OCI-LY7 (cell line): ENCODE data around the gene MEIS2. TPM values are rescaled to one million over a fixed set of nuclear protein-coding genes. Genes with fewer than 3 reads are reported as not detected.

Experiments
- BruUV-seq: library from RNA; stranded (reverse); fragments of 400-500 nt; replicated peaks from 2 replicates; lab custom pipeline; 2021; lab: Mats Ljungman, UMichigan
- CTCF ChIA-PET: fragments of 300-600 bp; sonication (Branson Sonifier 250); formaldehyde crosslinking; loops from one replicate; lab custom pipeline; 2022; ENCODE audit warnings: antibody characterized with exemption; ENCODE audit not compliant: unreplicated experiment; lab: Charles Lee
- POLR2A ChIA-PET: fragments of 300-600 bp; sonication (Branson Sonifier 250); formaldehyde crosslinking; loops from one replicate; lab custom pipeline; 2022; ENCODE audit warnings: antibody characterized with exemption; lab: Charles Lee
- DNase-seq: peaks from one replicate; pipeline ENCODE4 v3.0.0-alpha.2; 2015; ENCODE audit warnings: low spot score
- H2AFZ ChIP-seq: fragments of 200-600 bp; sonication (generic), shearing (Covaris generic); 2 replicates; pipeline ENCODE4 v1.6.1; 2014; ENCODE audit warnings: mild to moderate bottlenecking, antibody characterized with exemption, low read length, moderate library complexity
- H3K27ac ChIP-seq: fragments of 200-600 bp; sonication (generic); 2 replicates; pipeline ENCODE4 v1.5.1; 2014; ENCODE audit warnings: mixed run types, low read depth, mild to moderate bottlenecking, moderate library complexity, low read length, inconsistent platforms; ENCODE audit not compliant: poor library complexity, severe bottlenecking
- H3K36me3 ChIP-seq: fragments of 200-600 bp; sonication (generic); 2 replicates; pipeline ENCODE4 v1.6.1; 2014; ENCODE audit warnings: mild to moderate bottlenecking, antibody characterized with exemption, low read length, moderate library complexity, mixed read lengths; ENCODE audit not compliant: insufficient read depth
- H3K4me1 ChIP-seq: fragments of 200-600 bp; sonication (generic); 2 replicates; pipeline ENCODE4 v1.5.1; 2014; ENCODE audit warnings: mild to moderate bottlenecking, low read length; ENCODE audit not compliant: insufficient read depth, poor library complexity, severe bottlenecking
- H3K4me2 ChIP-seq: fragments of 200-600 bp; sonication (generic); 2 replicates; pipeline ENCODE4 v1.6.1; 2014; ENCODE audit warnings: mild to moderate bottlenecking, low read length
- H3K4me3 ChIP-seq: fragments of 200-600 bp; sonication (generic); 2 replicates; pipeline ENCODE4 v1.5.1; 2014; ENCODE audit warnings: mild to moderate bottlenecking, low read depth, low read length; ENCODE audit not compliant: poor library complexity, severe bottlenecking
- H3K79me2 ChIP-seq: fragments of 200-600 bp; sonication (generic); 2 replicates; pipeline ENCODE4 v1.6.1; 2016; ENCODE audit warnings: low read depth, mild to moderate bottlenecking, low read length, moderate library complexity, mixed read lengths; ENCODE audit not compliant: insufficient read depth
- H3K9me2 ChIP-seq: fragments of 200-600 bp; sonication (generic); 2 replicates; pipeline ENCODE4 v1.6.1; 2016; ENCODE audit warnings: mild to moderate bottlenecking, low read length, mixed read lengths; ENCODE audit not compliant: insufficient read depth
- H3K9me3 ChIP-seq: fragments of 200-600 bp; sonication (generic); 2 replicates; pipeline ENCODE4 v1.6.1; 2014; ENCODE audit warnings: mild to moderate bottlenecking, mixed run types, low read length, mixed read lengths
- H4K20me1 ChIP-seq: fragments of 200-600 bp; sonication (generic); 2 replicates; pipeline ENCODE4 v1.6.1; 2014; ENCODE audit warnings: mild to moderate bottlenecking, antibody characterized with exemption, low read length, moderate library complexity, mixed read lengths; ENCODE audit not compliant: insufficient read depth
- CTCF ChIP-seq: fragments of 200-600 bp; sonication (generic); conservative IDR thresholded peaks from 2 replicates; pipeline ENCODE4 v1.5.1; 2014; ENCODE audit warnings: mild to moderate bottlenecking, antibody characterized with exemption, low read length, moderate library complexity, mixed read lengths
- EZH2phosphoT487 ChIP-seq: fragments of 200-600 bp; sonication (generic); IDR thresholded peaks from 2 replicates; pipeline ENCODE4 v1.6.1; 2018; ENCODE audit warnings: low read depth, borderline replicate concordance, mild to moderate bottlenecking, mixed run types, antibody characterized with exemption, low read length, moderate library complexity, mixed read lengths
- intact Hi-C: fragments of 100-400 bp; cut with micrococcal nuclease; formaldehyde crosslinking; loops from one replicate; pipeline ENCODE4 v1.10.0; 2022; ENCODE audit not compliant: unreplicated experiment
- total RNA-seq, 2 experiments: library from RNA; depleted of rRNA in 1 of 2; stranded (reverse); fragments of >200 nt in 1 of 2; shearing (Covaris generic) in 1 of 2; gene quantifications; 2 replicates each; pipeline ENCODE4 v1.2.3, GENCODE V29; 2014 to 2022

MEIS2 gene
- total RNA-seq, 2 experiments from 2014 or later = 31.0 to 35.8 TPM

GRCh38 chr15:36866896-36867295 is 233.5 kb downstream of the MEIS2 start:
- H3K9me2 ChIP-seq = no peaks in the 10 kb centered on the region
- no peak overlapping the region for H2AFZ ChIP-seq
- POLR2A ChIA-PET = no interaction called here
- TF ChIP-seq EZH2phosphoT487 (no peak), CTCF (no peak)
- H3K9me3 ChIP-seq = no peaks in the 10 kb centered on the region
- H3K36me3 ChIP-seq = no peaks in the 10 kb centered on the region
- BruUV-seq = no TSS peak
- H4K20me1 ChIP-seq = no peaks in the 10 kb centered on the region
- CTCF ChIA-PET = no interaction called here
- no peak overlapping the region for H3K27ac ChIP-seq
- no peak overlapping the region for H3K4me2 ChIP-seq
- no peaks in the 10 kb centered on the region for H3K79me2 ChIP-seq
- intact Hi-C loops = no loop called here
- H3K4me3 ChIP-seq = no peak overlapping the region
- H3K4me1 ChIP-seq = no peaks in the 10 kb centered on the region
- no peak for DNase-seq

- no TSS peak for BruUV-seq
- Histone ChIP-seq H3K79me2 (no peaks in the 10 kb centered on the region), H3K9me2 (no peaks in the 10 kb centered on the region), H3K27ac (no peak overlapping the region), H3K4me1 (no peaks in the 10 kb centered on the region), H3K9me3 (no peaks in the 10 kb centered on the region), H3K4me3 (no peak overlapping the region), H4K20me1 (no peaks in the 10 kb centered on the region), H2AFZ (no peak overlapping the region), H3K4me2 (no peak overlapping the region), H3K36me3 (no peaks in the 10 kb centered on the region)
- no peak for DNase-seq
- POLR2A ChIA-PET = no interaction called here
- CTCF ChIA-PET = no interaction called here
- TF ChIP-seq CTCF = no peak
- no peak for TF ChIP-seq EZH2phosphoT487
- intact Hi-C loops = no loop called here
These were observed 236.8 kb downstream of the MEIS2 start for GRCh38 chr15:36863570-36863969.

DNA sequence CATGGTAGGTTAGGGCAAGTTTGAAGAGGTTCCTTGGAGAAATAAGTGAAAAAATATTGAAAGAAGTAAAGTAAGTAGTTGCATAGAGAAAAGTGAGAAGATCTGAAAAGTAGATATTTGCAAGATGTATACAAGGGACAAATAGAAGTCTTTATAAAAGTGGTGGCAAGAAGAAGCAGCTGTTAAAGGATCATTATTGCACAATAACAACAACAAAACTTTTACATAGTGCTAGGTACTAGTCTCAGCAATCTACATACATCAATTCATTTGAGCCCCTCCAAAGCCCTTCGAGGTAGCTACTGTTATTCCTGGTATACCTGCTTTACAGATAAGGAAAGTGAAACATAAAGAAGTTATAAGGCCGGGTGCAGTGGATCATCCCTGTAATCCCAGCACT is 239.6 kb downstream of the MEIS2 start:
- Histone ChIP-seq H4K20me1 (no peaks in the 10 kb centered on the region), H3K9me3 (no peaks in the 10 kb centered on the region), H2AFZ (no peak overlapping the region), H3K4me1 (no peaks in the 10 kb centered on the region), H3K79me2 (no peaks in the 10 kb centered on the region), H3K27ac (no peak overlapping the region), H3K36me3 (no peaks in the 10 kb centered on the region), H3K4me3 (no peak overlapping the region), H3K9me2 (no peaks in the 10 kb centered on the region), H3K4me2 (no peak overlapping the region)
- ChIA-PET CTCF (no interaction called here), POLR2A (no interaction called here)
- no TSS peak for BruUV-seq
- no peak for TF ChIP-seq EZH2phosphoT487
- no peak for TF ChIP-seq CTCF
- no peak for DNase-seq
- intact Hi-C loops = no loop called here
